ENCODE data around the gene RERE. TPM values are rescaled to one million over a fixed set of nuclear protein-coding genes. Genes with fewer than 3 reads are reported as not detected.

Gene RERE
- total and polyA plus RNA-seq, 2 donors (not counting 3 experiments of a cell fraction or from before 2014, with no cell fraction given): 14.1 to 113 TPM

- Histone ChIP-seq H4K20me1 (replicated peaks; ENCODE audit: control insufficient read depth, extremely low read depth, insufficient read depth, low read length) (no peaks in the 10 kb centered on the region), H3K27ac (ENCODE audit: insufficient read depth, low read depth, low read length) (no peak overlapping the region), H3K9ac (replicated peaks; ENCODE audit: extremely low read depth, insufficient read depth, low read length) (no peak overlapping the region), H3K79me2 (ENCODE audit: control insufficient read depth, insufficient read depth, low read length) (peaks cover 42% of the 10 kb centered on the region), H3K9me1 (replicated peaks; ENCODE audit: control insufficient read depth, extremely low read depth, insufficient read depth, low read length) (no peaks in the 10 kb centered on the region), H3K27me3 (ENCODE audit: control insufficient read depth in 2 of 2, insufficient read depth in 2 of 2, low read length in 2 of 2) (no peaks in the 10 kb centered on the region), H3K4me2 (ENCODE audit: insufficient read depth, low read length) (no peak overlapping the region), H3K4me3 (replicated peaks in 1 of 3; ENCODE audit: insufficient read depth in 1 of 3, low read depth in 1 of 3, low read length in 3 of 3) (no peak overlapping the region), H3K9me3 (replicated peaks; ENCODE audit: control insufficient read depth, insufficient read depth, low read length) (no peaks in the 10 kb centered on the region), H3K36me3 (ENCODE audit: control insufficient read depth in 2 of 2, extremely low read depth in 1 of 2, insufficient read depth in 2 of 2, low read length in 2 of 2) (no peaks in the 10 kb centered on the region), H2AFZ (ENCODE audit: low read depth, low read length) (no peak overlapping the region), H3K4me1 (ENCODE audit: control insufficient read depth, extremely low read depth, insufficient read depth, low read length) (peaks cover 3% of the 10 kb centered on the region)
- no peak for TF ChIP-seq CTCF (IDR thresholded peaks at IDR 0.05; ENCODE audit: extremely low read depth in 1 of 2, insufficient read depth in 1 of 2, low read depth in 1 of 2, low read length in 2 of 2)
- no peak for TF ChIP-seq POLR2AphosphoS5 (IDR thresholded peaks at IDR 0.05; ENCODE audit: insufficient read depth, low read depth, low read length)
- no peak for TF ChIP-seq MAX (IDR thresholded peaks at IDR 0.05; ENCODE audit: insufficient read depth, insufficient read length)
- no peak for TF ChIP-seq EZH2 (IDR thresholded peaks at IDR 0.05; ENCODE audit: borderline replicate concordance, low read depth, low read length, severe bottlenecking)
- TF ChIP-seq GATA2 (IDR thresholded peaks at IDR 0.05; ENCODE audit: insufficient read depth, insufficient read length, low read depth, low read length): no peak
- no peak for TF ChIP-seq MYC (IDR thresholded peaks at IDR 0.05; ENCODE audit: low read depth, low read length)
- TF ChIP-seq POLR2A (IDR thresholded peaks at IDR 0.05; ENCODE audit: low read depth, low read length): no peak
- no peak for TF ChIP-seq JUN (IDR thresholded peaks at IDR 0.05; ENCODE audit: borderline replicate concordance, insufficient read depth, insufficient read length, low read depth)
- TF ChIP-seq FOS (IDR thresholded peaks at IDR 0.05; ENCODE audit: borderline replicate concordance, insufficient read depth, low read length): no peak
- DNase-seq (ENCODE audit: low read depth, low spot score) (no peak), FAIRE-seq (no peak)
- CTCF ChIA-PET: no interaction called here
- intact Hi-C loops (cut with micrococcal nuclease) (no loop called here), dilution Hi-C loops (cut with MboI; ENCODE audit: extremely low pct_ligation_motif_present, low sequenced_read_pairs) (no loop called here)
- BruUV-seq (replicated peaks): no TSS peak
- POLR2A ChIA-PET: no interaction called here
These were observed 175.3 kb downstream of the RERE start for GRCh38 chr1:8642114-8642513.
